Osteocyte (in vitro differentiated cells): ENCODE data around the gene TRIM14. TPM values are rescaled to one million over a fixed set of nuclear protein-coding genes. Genes with fewer than 3 reads are reported as not detected.

Experiments
- DNase-seq: peaks from one replicate; pipeline ENCODE4 v3.0.0; 2021; ENCODE audit warnings: mixed read lengths; ENCODE audit not compliant: unreplicated experiment; ENCODE audit errors: extremely low spot score
- H3K27ac Mint-ChIP-seq: one replicate; pipeline ENCODE4 v1.8.0; 2021; ENCODE audit warnings: mild to moderate bottlenecking, mixed read lengths; ENCODE audit not compliant: unreplicated experiment
- H3K27me3 Mint-ChIP-seq: one replicate; pipeline ENCODE4 v1.8.0; 2021; ENCODE audit warnings: mixed read lengths; ENCODE audit not compliant: unreplicated experiment
- H3K36me3 Mint-ChIP-seq: one replicate; pipeline ENCODE4 v1.8.0; 2021; ENCODE audit warnings: mixed read lengths; ENCODE audit not compliant: unreplicated experiment
- H3K4me1 Mint-ChIP-seq: one replicate; pipeline ENCODE4 v1.8.0; 2021; ENCODE audit warnings: mixed read lengths; ENCODE audit not compliant: unreplicated experiment
- H3K4me3 Mint-ChIP-seq: one replicate; pipeline ENCODE4 v1.8.0; 2021; ENCODE audit warnings: mild to moderate bottlenecking, moderate library complexity, mixed read lengths; ENCODE audit not compliant: unreplicated experiment
- H3K9me3 Mint-ChIP-seq: one replicate; pipeline ENCODE4 v1.8.0; 2021; ENCODE audit warnings: mixed read lengths; ENCODE audit not compliant: unreplicated experiment
- CTCF ChIP-seq: fragments of 200-600 bp; sonication (generic); IDR thresholded peaks from 2 replicates; pipeline ENCODE4 v1.5.0; 2021; ENCODE audit warnings: antibody characterized with exemption, mild to moderate bottlenecking, moderate library complexity
- total RNA-seq: library from RNA; stranded (reverse); gene quantifications from 2 replicates; pipeline ENCODE4 v1.2.1, GENCODE V29; 2021

TRIM14 gene
- total RNA-seq, 1 donor from 2014 or later = 0.48 TPM

GRCh38 chr9:98038958-98039357 is 80.1 kb downstream of the TRIM14 start:
- H3K27me3 Mint-ChIP-seq = peaks cover 12% of the 10 kb centered on the region
- TF ChIP-seq CTCF = no peak
- peaks cover 23% of the 10 kb centered on the region for H3K4me1 Mint-ChIP-seq
- DNase-seq = no peak
- no peaks in the 10 kb centered on the region for H3K36me3 Mint-ChIP-seq
- H3K4me3 Mint-ChIP-seq = no peak overlapping the region
- H3K27ac Mint-ChIP-seq = no peak overlapping the region
- H3K9me3 Mint-ChIP-seq = no peaks in the 10 kb centered on the region

GRCh38 chr9:98037357-98037756 is 81.7 kb downstream of the TRIM14 start:
- H3K4me1 Mint-ChIP-seq = peaks cover 23% of the 10 kb centered on the region
- H3K9me3 Mint-ChIP-seq = no peaks in the 10 kb centered on the region
- TF ChIP-seq CTCF = no peak
- peaks cover 7% of the 10 kb centered on the region for H3K27me3 Mint-ChIP-seq
- no peak overlapping the region for H3K4me3 Mint-ChIP-seq
- H3K27ac Mint-ChIP-seq = no peak overlapping the region
- no peak for DNase-seq
- H3K36me3 Mint-ChIP-seq = no peaks in the 10 kb centered on the region

- peaks cover 2% of the 10 kb centered on the region for H3K27me3 Mint-ChIP-seq
- TF ChIP-seq CTCF = peak; percentile 79
- no peak overlapping the region for H3K4me3 Mint-ChIP-seq
- DNase-seq = peak; percentile 91
- H3K4me1 Mint-ChIP-seq = peaks cover 23% of the 10 kb centered on the region
- no peaks in the 10 kb centered on the region for H3K36me3 Mint-ChIP-seq
- peak overlapping the region; percentile 51 for H3K27ac Mint-ChIP-seq
- no peaks in the 10 kb centered on the region for H3K9me3 Mint-ChIP-seq
These were observed 84.2 kb downstream of the TRIM14 start for GRCh38 chr9:98034593-98035546.

- no peak for DNase-seq
- H3K27ac Mint-ChIP-seq = no peak overlapping the region
These were observed 87.1 kb downstream of the TRIM14 start for GRCh38 chr9:98031935-98032334.

More at GRCh38 chr9:98031935-98032334, 87.1 kb downstream of the TRIM14 start:
- Mint-ChIP-seq H3K27me3 (no peaks in the 10 kb centered on the region), H3K4me1 (peaks cover 20% of the 10 kb centered on the region), H3K4me3 (no peak overlapping the region), H3K9me3 (no peaks in the 10 kb centered on the region), H3K36me3 (no peaks in the 10 kb centered on the region)
- TF ChIP-seq CTCF = no peak
